A204.1 (cell line): ENCODE measurements around the gene ADAMTS16.

Experiments used
- FAIRE-seq: peaks from 2 replicates; lab custom pipeline; 2012; peaks lifted over from hg19 to GRCh38; lab: Jason Lieb, UNC

Gene ADAMTS16

DNA sequence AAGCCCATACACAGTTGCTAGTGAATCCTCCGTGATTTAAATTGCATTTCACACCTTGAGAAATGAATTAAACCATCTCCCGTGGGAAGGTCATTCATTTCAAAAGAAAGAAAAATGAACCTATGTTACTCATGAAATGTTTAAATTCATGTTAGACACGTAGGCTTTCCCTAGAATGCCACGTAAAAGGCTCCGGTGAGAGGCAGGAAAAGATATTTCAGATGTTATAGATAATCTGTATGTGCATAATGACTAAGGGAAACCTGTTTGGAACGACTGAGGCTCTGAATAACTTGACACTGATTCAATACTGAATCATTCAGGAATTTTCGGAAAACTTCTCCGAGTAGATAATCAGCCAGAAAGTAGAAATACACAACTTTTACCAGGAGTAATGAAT, 148.1 kb downstream of the ADAMTS16 start:
- no peak for FAIRE-seq

DNA sequence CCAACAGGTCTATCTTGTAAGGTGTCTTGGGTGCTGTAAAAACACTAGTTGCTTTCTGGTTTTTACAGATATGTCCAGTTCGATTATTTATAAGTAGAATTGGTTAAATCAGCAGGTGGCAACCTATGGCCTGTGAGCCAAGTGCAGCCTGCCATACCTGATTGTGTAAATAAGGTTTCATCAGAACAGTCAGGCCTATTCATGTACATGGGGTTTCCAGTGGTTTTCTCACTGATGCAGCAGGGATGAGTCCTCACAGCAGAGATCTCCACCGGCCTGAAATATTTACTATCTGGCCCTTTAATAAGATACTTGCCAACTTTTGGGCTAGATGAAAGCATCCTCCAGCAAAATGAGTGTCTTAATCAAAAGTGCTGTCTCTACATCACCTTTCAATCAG, 149.4 kb downstream of the ADAMTS16 start:
- FAIRE-seq, result no peak

- FAIRE-seq, result no peak
Measured at GRCh38 chr5:5290674-5291334, 150.7 kb downstream of the ADAMTS16 start.

DNA sequence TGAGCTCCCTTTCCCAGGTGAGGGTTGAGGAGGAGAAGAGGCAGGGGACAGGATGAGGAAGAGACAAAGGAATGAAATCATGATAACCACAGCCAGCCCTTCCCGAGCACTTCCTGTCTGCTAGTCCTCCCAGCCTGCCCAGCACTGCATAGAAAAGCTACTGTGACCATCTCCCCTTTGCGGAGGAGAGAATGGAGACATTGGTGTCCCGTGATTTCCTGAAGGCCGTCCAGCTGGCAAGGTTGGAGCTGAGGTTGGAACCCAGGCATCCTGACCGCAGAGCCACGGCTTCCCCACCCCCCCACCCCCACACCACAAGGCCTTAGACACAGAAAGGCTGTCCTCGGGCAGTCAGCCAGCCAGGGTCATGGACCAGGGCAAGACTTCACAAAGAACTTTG, 151.2 kb downstream of the ADAMTS16 start:
- FAIRE-seq, result no peak

DNA sequence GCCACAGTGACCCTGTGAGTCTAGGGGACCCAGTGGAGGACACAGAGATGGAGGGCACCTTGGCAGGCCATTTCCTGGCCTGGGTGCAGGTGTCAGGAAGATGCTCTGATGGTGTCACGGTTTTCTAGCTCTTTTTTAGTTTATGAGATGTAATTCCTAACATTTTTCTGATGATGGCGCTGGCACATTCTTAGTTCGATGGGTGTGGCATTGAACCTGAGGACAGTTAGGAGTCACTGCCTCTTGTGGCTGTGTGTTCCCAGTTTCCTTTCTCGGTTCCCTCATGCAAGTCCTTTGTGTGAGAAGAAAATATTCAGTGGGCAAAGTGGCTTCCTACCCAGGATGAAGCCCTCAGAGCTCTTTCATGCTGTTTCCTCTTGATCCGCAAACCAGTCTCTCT, 152.9 kb downstream of the ADAMTS16 start:
- FAIRE-seq, result no peak

- FAIRE-seq, result no peak
Measured at GRCh38 chr5:5294429-5294828, 154.3 kb downstream of the ADAMTS16 start.

- no peak for FAIRE-seq
Measured at GRCh38 chr5:5295351-5295750, 155.2 kb downstream of the ADAMTS16 start.

DNA sequence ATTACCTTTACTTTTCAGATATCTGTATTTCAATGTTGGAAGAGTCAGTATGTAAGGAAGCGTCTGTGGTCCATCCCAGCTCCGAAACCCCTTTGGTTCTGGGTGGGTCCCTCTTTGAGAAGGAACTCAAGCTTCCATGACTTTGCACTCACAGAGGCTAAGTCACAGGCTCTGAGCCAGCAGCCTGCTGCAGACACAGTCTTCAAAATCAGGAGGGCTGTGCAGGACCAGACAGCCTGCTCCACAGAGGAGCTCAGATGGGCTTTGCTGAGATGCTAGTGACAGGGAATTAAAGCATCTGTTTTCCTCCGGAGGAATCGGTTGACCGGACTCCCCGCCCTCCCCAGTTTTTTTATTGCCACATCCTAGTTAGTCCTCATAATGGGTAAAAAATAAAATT, 155.9 kb downstream of the ADAMTS16 start:
- FAIRE-seq, result no peak

DNA sequence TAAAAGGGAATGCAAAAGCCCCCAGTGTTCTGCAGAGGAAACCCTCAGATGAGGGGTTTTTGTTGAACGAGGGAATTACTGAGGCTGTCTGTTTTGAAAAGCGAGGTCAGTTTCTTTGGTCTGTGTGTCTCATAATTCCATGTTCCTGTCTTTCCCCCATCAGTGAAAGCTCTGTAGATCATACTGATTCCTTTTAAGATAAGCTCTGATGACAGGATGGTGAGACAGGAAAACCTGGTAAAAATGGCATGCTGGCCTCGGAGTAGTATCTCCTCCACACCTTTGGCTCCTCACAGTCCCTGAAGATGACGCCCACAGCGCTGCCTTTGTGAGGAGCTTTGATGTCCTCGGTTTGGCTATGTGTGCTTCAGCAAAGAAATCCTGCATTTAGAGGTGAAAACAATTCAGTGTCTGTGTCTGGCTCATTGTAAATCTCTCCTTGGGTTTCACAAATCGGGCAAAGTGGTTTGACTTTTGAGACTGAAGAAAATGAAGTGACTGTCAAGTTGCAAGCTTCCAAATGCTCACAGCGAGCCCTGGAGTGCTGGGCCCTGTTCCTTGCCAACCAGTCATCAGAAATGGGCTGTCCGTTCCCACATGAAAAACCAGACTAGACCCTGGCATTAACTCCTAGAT, 157.4 kb downstream of the ADAMTS16 start:
- no peak for FAIRE-seq

DNA sequence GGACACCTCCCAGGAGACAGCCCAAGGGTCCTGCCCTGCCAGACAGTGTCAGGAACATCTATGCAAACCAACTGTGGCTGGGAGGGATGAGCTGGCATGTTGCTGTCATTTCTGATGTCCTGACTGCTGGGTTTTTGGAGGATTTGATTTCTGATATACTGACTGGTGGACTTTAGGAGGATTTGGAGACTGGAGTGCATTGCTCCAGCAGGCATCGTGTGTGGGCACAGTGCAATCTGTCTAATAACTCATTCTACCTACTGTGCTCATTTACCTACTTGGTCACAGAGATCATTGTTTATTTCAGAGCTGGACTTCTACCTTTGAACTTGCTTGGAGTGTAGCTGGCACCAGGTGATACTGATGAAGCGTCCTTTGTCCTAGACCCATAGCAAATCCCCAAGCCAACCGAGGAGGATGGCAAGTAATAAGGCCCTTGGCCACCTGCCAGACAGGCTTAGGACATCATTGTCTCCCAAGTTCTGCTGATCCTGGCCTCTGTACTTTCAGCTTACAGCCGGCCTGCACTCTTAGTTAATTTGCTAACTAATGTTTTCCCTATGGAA, 158.0 kb downstream of the ADAMTS16 start:
- FAIRE-seq, result no peak

GRCh38 chr5:5298841-5299541, 158.9 kb downstream of the ADAMTS16 start:
- no peak for FAIRE-seq

GRCh38 chr5:5301176-5301575, 161.0 kb downstream of the ADAMTS16 start:
- no peak for FAIRE-seq

DNA sequence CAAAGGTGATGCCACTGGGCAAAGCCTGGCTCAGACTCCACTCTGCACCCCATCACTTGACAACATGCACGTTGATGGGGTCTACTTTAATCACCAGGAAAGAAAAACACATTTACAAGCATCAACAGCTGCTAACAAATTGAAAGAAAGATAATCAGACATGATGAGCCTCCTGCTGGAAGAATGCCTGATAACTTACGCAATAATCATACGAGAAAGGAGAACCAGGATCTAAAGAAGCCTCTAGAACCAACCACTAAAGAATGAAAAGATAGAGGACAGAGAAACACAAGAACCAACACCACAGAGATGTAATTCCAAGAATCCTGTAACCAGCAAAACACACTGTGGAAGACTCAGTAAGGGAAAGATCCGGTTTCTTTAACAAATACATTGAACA, 162.1 kb downstream of the ADAMTS16 start:
- no peak for FAIRE-seq

DNA sequence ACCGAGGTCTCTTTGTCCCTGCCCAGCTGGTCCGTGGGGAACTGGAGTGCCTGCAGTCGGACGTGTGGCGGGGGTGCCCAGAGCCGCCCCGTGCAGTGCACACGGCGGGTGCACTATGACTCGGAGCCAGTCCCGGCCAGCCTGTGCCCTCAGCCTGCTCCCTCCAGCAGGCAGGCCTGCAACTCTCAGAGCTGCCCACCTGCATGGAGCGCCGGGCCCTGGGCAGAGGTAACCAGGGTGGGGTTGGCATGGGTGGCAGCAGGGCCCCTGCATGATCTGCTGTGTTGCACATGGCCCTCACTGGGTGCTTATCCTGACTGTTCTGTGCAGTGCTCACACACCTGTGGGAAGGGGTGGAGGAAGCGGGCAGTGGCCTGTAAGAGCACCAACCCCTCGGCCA, 163.1 kb downstream of the ADAMTS16 start:
- no peak for FAIRE-seq

DNA sequence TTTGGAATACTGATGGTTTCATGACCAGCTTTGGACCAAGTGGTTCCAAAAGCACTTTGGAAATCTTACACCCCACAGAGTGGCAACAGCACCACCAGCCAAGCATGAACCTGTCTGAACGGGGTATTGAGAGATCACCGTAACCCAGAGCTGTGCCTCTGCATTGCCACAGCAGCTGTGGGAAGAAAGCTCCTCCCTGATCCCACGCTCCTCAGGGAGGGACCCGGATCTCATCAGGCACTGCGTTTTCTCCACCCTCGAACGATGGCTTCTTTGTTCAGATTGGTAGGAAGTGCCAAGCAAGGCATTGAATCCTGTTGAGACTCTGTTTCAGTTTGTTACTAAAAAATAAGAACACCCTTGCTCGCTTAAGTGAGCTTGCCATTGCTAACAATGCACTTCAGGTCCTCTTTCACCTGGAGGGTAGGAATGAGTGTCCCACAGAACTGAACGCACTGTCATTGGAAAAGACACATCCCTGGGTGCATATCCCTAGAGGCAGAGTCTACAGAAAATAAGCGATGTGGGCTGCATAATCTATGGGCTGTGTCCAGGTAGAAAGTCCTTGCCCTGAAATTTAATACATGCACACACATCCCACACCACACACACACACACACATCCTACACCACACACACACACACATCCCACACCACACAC, 164.4 kb downstream of the ADAMTS16 start:
- no peak for FAIRE-seq

DNA sequence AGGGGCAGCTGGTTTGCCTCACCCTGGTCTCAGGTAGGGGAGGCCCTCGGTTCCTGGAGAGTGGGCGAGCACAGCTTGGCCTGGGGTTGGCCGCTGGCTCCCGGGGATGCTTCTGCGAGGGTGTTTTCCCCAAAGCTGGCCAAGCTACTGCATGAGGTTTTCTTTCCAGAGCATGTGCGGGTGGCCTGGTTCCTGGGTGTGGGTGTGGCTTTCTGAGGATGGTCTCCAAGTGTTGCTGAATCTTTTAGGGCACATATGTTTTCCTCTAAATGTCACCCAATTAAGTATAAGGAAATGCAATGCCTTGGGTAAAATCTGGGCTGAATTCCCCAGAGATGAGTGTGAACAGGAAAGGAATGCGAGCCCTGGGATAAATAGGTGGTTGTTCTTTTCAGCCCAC, 166.6 kb downstream of the ADAMTS16 start:
- no peak for FAIRE-seq

- FAIRE-seq, result no peak
Measured at GRCh38 chr5:5308319-5308718, 168.2 kb downstream of the ADAMTS16 start.

DNA sequence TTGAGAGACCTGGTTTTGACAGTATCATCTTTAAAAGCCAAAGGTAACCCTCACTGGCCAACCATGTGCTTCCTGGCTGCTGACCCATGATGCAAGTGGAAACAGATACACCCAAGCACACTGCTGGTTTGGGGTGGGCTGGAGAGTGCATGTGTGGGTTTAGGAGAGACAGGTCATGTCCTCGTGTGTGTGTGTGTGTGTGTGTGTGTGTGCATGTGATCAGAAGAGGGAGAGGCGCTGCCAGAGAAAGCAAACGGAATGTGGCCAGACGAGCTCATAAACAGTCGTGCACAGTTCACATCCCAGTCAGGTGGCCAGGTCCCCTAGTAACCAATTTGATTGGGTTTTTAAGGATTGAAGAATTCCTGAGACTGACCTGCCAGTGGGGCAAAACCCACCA, 169.5 kb downstream of the ADAMTS16 start:
- FAIRE-seq, result no peak

DNA sequence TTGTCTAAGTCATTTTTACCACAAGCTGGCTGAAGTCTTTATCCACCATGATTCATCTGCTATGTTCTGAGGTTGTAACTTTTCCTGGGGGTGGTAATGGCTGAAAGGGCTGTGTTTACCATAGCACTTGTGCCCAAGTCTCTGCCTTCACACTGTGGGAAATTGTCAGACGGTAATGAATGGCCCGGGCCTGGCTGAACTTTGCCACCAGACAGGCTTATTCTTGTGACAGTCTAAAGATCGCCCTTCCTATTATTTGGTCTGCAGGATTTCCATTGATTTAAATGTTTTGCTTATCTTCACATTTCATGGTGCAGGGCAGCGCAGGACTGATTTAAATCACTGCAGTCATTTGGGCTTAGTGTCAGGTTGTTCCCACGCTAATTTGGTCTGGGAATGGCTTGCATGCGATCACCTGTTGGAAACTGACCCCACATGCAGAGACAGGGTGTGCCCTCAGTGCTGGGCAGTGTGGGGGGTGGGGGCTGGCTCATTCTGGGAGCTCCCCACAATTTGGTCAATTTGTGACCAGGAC, 173.0 kb downstream of the ADAMTS16 start:
- no peak for FAIRE-seq

GRCh38 chr5:5314166-5314565, 174.0 kb downstream of the ADAMTS16 start:
- FAIRE-seq, result no peak

DNA sequence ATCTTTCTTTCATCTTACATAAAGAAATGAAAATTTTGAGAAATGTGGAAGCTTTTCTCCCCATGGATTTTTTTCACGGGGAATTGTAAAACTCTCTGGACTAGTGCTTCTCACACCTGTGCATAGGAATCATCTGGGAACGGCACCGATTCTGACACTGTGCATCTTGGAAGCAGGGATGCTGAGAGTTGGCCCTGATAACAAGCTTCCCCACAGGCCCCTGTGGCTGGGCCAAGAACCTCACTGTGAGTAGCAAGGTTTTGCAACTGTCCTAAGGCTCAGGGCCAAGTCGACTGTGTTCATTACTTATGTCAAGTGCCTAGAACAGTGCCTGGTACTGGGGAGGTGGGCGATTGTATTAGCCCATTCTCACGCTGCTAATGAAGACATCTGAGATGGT, 174.5 kb downstream of the ADAMTS16 start:
- no peak for FAIRE-seq
